Liver (tissue), 9 donors: ENCODE results near the gene LRGUK. TPM values are rescaled to one million over a fixed set of nuclear protein-coding genes. Genes with fewer than 3 reads are reported as not detected.
A peak's percentile ranks its signal among the peaks of the same experiment; 100 is the strongest.
"Not testable (repeated sequence)": the region's sequence is repeated elsewhere in the genome, so short reads cannot be mapped to it uniquely, and the experiment has no call there.

Experiments used
- DNase-seq: peaks from one replicate; pipeline ENCODE4 v3.0.0-alpha.2; 2017; ENCODE audit warnings: low spot score
- H3K27ac ChIP-seq, 2 donors: one replicate each; pipeline ENCODE4 v1.7.0; 2013; ENCODE audit warnings: inconsistent platforms in 2 of 2, low read length in 2 of 2, control low read depth in 1 of 2, low read depth in 1 of 2, mild to moderate bottlenecking in 1 of 2
- H3K27me3 ChIP-seq, 4 donors: one replicate each; pipeline versions ENCODE4 v1.6.1 to v1.7.0; 2013; ENCODE audit warnings: low read length in 3 of 4, inconsistent platforms in 1 of 4, mild to moderate bottlenecking in 1 of 4, moderate library complexity in 1 of 4; ENCODE audit not compliant: control insufficient read depth in 4 of 4, insufficient read depth in 4 of 4
- H3K36me3 ChIP-seq, 4 donors: one replicate each; pipeline versions ENCODE4 v1.6.1 to v1.7.0; 2013; ENCODE audit warnings: low read length in 3 of 4, mild to moderate bottlenecking in 3 of 4, low read depth in 1 of 4, moderate library complexity in 1 of 4; ENCODE audit not compliant: control insufficient read depth in 4 of 4, insufficient read depth in 3 of 4
- H3K4me1 ChIP-seq, 4 donors: one replicate each; pipeline versions ENCODE4 v1.6.1 to v1.7.0; 2013; ENCODE audit warnings: low read length in 3 of 4, mild to moderate bottlenecking in 3 of 4, moderate library complexity in 1 of 4; ENCODE audit not compliant: control insufficient read depth in 4 of 4, insufficient read depth in 4 of 4
- H3K4me3 ChIP-seq, 3 donors: one replicate each; pipeline versions ENCODE4 v1.6.1 to v1.7.0; 2013; ENCODE audit warnings: low read length in 3 of 3, control low read depth in 1 of 3, low read depth in 1 of 3, mild to moderate bottlenecking in 1 of 3
- H3K9ac ChIP-seq, 2 donors: one replicate each; pipeline ENCODE4 v1.7.0; 2013; ENCODE audit warnings: low read length in 2 of 2, mild to moderate bottlenecking in 2 of 2, moderate library complexity in 2 of 2, control low read depth in 1 of 2, low read depth in 1 of 2
- H3K9me3 ChIP-seq, 4 donors: one replicate each; pipeline versions ENCODE4 v1.6.1 to v1.7.0; 2013; ENCODE audit warnings: low read length in 3 of 4; ENCODE audit not compliant: control insufficient read depth in 4 of 4
- EGR1 ChIP-seq, 2 donors: IDR thresholded peaks; 2 replicates each; pipeline ENCODE4 v1.6.1; 2016 to 2018; ENCODE audit warnings: antibody characterized with exemption in 2 of 2, low read depth in 2 of 2
- FOXA1 ChIP-seq: IDR thresholded peaks from 2 replicates; pipeline ENCODE4 v1.6.1; 2016; ENCODE audit warnings: antibody characterized with exemption
- FOXA2 ChIP-seq: IDR thresholded peaks from 2 replicates; pipeline ENCODE4 v1.6.1; 2016; ENCODE audit warnings: antibody characterized with exemption
- GABPA ChIP-seq, 2 donors: IDR thresholded peaks in 1 of 2; conservative IDR thresholded peaks in 1 of 2; 2 replicates each; pipeline ENCODE4 v1.6.1; 2016; ENCODE audit warnings: antibody characterized with exemption in 2 of 2, mild to moderate bottlenecking in 1 of 2, moderate library complexity in 1 of 2
- HNF4A ChIP-seq, 2 donors: conservative IDR thresholded peaks; 2 replicates each; pipeline ENCODE4 v1.6.1; 2016; ENCODE audit warnings: antibody characterized with exemption in 2 of 2, mild to moderate bottlenecking in 2 of 2
- HNF4G ChIP-seq: IDR thresholded peaks from 2 replicates; pipeline ENCODE4 v1.6.1; 2016; ENCODE audit warnings: antibody characterized with exemption
- NR2F2 ChIP-seq: IDR thresholded peaks from 2 replicates; pipeline ENCODE4 v1.6.1; 2016; ENCODE audit warnings: antibody characterized with exemption
- RAD21 ChIP-seq, 2 donors: IDR thresholded peaks; 2 replicates each; pipeline ENCODE4 v1.6.1; 2016; ENCODE audit warnings: antibody characterized with exemption in 2 of 2, mild to moderate bottlenecking in 2 of 2
- RXRA ChIP-seq, 2 donors: IDR thresholded peaks; 2 replicates each; pipeline ENCODE4 v1.6.1; 2017 to 2018; ENCODE audit warnings: antibody characterized with exemption in 2 of 2, mild to moderate bottlenecking in 1 of 2
- WGBS: extraction: QIAGEN DNeasy Blood & Tissue Kit; methylation state at CpG from one replicate; pipeline ENCODE4 v1.1.7; 2013; 5-methylcytosine and 5-hydroxymethylcytosine counted together
- polyA plus RNA-seq, 2 donors: library from polyadenylated mRNA; stranded (reverse) in 1 of 2; unstranded in 1 of 2; fragments of 200-250 nt in 1 of 2; fragments of >200 nt in 1 of 2; fragmentation: Nextera tagmentation in 1 of 2; extraction: Ambion mirVana in 1 of 2; gene quantifications; one replicate each; pipeline versions ENCODE4 v1.2.1 to v1.2.3, GENCODE V29; 2013 to 2015
- total RNA-seq, 2 donors: library from RNA; depleted of rRNA; stranded (reverse); fragments of >200 nt; gene quantifications; one replicate each; pipeline ENCODE4 v1.2.3, GENCODE V29; 2014
- TF ChIP-seq, protein P1 (sequence below): fragments of 150-350 bp; IDR thresholded peaks from 2 replicates; pipeline ENCODE4 v1.5.1; 2017; ENCODE audit warnings: improper control_type of control experiment, low read depth, low read length; ENCODE audit not compliant: missing input control
- TF ChIP-seq, protein P2 (sequence below): IDR thresholded peaks from 2 replicates; pipeline ENCODE4 v1.6.1; 2016; ENCODE audit warnings: antibody characterized with exemption, mild to moderate bottlenecking
- TF ChIP-seq, protein P3 (sequence below): IDR thresholded peaks from 2 replicates; pipeline ENCODE4 v1.6.1; 2016; ENCODE audit warnings: antibody characterized with exemption
- donor health status: healthy.
- donor health status: healthy.
- donor health status: healthy.
- donor health status: healthy.
- donor health status: healthy.

LRGUK gene
- total and polyA plus RNA-seq, 4 donors: 0.03 to 0.50 (median 0.12) TPM

DNA sequence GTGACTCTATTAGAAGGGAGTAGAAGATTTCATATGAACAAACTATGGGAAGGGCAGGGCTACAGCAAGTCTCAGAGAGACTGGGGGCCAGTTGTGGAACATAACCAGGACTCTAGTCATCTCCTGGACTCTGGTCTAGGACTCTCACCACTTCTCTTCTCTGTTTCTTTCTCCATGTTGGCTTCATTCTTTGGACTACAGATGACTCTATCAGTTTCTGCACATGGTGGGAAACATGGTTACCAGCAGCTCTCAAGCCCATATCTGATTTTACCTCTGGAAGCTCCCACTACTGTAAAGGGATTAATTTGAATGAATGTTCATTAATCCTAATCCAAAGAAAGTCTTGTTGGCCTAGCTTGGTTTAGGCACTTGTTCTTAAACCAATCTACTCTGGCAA is 84.7 kb downstream of the LRGUK start:
- TF ChIP-seq, protein P1, sequence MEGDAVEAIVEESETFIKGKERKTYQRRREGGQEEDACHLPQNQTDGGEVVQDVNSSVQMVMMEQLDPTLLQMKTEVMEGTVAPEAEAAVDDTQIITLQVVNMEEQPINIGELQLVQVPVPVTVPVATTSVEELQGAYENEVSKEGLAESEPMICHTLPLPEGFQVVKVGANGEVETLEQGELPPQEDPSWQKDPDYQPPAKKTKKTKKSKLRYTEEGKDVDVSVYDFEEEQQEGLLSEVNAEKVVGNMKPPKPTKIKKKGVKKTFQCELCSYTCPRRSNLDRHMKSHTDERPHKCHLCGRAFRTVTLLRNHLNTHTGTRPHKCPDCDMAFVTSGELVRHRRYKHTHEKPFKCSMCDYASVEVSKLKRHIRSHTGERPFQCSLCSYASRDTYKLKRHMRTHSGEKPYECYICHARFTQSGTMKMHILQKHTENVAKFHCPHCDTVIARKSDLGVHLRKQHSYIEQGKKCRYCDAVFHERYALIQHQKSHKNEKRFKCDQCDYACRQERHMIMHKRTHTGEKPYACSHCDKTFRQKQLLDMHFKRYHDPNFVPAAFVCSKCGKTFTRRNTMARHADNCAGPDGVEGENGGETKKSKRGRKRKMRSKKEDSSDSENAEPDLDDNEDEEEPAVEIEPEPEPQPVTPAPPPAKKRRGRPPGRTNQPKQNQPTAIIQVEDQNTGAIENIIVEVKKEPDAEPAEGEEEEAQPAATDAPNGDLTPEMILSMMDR: no peak
- TF ChIP-seq FOXA2 (no peak), NR2F2 (no peak)
- TF ChIP-seq, protein P2, sequence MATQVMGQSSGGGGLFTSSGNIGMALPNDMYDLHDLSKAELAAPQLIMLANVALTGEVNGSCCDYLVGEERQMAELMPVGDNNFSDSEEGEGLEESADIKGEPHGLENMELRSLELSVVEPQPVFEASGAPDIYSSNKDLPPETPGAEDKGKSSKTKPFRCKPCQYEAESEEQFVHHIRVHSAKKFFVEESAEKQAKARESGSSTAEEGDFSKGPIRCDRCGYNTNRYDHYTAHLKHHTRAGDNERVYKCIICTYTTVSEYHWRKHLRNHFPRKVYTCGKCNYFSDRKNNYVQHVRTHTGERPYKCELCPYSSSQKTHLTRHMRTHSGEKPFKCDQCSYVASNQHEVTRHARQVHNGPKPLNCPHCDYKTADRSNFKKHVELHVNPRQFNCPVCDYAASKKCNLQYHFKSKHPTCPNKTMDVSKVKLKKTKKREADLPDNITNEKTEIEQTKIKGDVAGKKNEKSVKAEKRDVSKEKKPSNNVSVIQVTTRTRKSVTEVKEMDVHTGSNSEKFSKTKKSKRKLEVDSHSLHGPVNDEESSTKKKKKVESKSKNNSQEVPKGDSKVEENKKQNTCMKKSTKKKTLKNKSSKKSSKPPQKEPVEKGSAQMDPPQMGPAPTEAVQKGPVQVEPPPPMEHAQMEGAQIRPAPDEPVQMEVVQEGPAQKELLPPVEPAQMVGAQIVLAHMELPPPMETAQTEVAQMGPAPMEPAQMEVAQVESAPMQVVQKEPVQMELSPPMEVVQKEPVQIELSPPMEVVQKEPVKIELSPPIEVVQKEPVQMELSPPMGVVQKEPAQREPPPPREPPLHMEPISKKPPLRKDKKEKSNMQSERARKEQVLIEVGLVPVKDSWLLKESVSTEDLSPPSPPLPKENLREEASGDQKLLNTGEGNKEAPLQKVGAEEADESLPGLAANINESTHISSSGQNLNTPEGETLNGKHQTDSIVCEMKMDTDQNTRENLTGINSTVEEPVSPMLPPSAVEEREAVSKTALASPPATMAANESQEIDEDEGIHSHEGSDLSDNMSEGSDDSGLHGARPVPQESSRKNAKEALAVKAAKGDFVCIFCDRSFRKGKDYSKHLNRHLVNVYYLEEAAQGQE: no peak
- H3K9me3 ChIP-seq: no peaks in the 10 kb centered on the region
- no peak overlapping the region for H3K9ac ChIP-seq
- no peak overlapping the region for H3K4me3 ChIP-seq
- no peak for DNase-seq
- H3K4me1 ChIP-seq: peaks cover 0 to 6% (median 2%) of the 10 kb centered on the region in 4 donors
- no peak overlapping the region for H3K27ac ChIP-seq
- no peaks in the 10 kb centered on the region for H3K27me3 ChIP-seq
- H3K36me3 ChIP-seq: no peaks in the 10 kb centered on the region

DNA sequence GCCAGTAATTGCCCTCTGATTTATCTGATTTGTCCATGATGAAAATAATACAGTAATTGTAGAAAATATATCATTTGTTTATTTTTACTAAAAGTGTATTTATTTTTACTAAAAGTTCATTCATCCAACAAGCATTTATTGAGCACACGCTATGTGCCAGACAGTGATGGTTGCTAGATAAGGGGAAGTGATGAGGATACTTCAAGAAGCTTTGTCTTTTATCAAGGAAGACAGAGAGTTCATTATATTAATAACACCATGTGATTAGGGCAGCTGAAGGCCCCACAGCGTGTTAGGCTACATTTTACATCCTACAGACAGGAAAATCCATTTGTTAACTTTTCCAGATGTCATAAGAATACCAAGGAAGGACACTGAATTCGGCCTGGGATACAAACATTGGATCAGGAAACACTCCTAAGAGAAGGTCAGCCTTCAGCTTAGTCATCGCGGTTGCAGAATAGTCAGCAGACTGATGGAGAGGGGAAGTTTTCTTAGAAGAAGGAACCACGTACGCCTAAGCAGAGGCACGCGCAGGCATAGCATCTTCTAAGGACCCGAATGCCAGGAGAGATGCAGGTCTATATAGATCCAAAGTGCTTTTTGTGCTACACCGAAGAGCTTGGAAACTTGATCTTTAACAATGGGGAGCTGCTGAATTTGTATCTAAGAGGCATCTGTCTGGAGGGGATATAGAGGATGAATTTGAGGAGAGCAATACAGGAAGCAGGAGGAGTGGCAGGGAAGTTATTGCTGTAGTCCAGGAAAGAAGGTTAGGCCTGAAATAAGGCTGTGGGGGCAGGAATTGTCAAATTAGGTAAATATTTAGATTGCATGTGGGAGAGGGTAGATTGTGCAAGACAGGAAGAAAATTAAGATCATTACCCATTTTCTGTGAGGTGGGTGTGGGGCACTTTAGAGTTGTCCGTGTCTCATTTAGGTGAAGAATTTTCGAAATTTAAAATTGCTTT is 85.7 kb downstream of the LRGUK start:
- Histone ChIP-seq H3K36me3 (no peaks in the 10 kb centered on the region), H3K9ac (no peak overlapping the region), H3K9me3 (no peaks in the 10 kb centered on the region), H3K4me3 (no peak overlapping the region), H3K27me3 (no peaks in the 10 kb centered on the region), H3K4me1 (peaks cover 0 to 6% (median 2%) of the 10 kb centered on the region in 4 donors), H3K27ac (no peak overlapping the region)
- TF ChIP-seq RAD21 (IDR thresholded peaks at IDR 0.05) (no peak), HNF4G (no peak), HNF4A (conservative IDR thresholded peaks at IDR 0.05) (peak in 1 of 2 donors; percentile 19), FOXA1 (no peak), RXRA (IDR thresholded peaks at IDR 0.05) (peak in 1 of 2 donors; percentile 19), EGR1 (IDR thresholded peaks at IDR 0.05; ENCODE audit: low read depth in 2 of 2) (no peak)
- TF ChIP-seq, protein P3, sequence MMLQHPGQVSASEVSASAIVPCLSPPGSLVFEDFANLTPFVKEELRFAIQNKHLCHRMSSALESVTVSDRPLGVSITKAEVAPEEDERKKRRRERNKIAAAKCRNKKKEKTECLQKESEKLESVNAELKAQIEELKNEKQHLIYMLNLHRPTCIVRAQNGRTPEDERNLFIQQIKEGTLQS: no peak
- 80% methylated on average over 13 of the region's 13 CpGs for WGBS
- no peak for DNase-seq

DNA sequence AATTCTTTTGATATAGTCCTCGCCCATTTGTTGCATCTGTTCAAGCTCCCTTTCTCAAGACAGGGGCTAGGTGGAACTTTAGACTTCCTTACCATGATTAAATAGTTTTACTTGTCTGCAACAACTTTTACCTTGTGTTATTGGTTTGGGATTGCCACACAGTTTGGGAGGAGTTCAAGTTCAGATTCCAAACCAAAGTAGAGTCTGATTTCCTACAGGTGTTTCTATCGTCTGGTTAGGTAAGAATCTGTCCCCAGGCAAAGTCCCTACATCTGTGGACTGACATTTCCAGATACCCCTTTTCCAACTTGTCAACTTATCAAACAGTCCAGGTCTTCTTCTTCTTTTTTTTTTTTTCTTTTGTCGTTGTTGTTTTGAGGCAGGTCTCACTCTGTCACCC is 93.1 kb downstream of the LRGUK start:
- Histone ChIP-seq H3K9me3 (no peaks in the 10 kb centered on the region), H3K27me3 (no peaks in the 10 kb centered on the region), H3K9ac (no peak overlapping the region), H3K27ac (no peak overlapping the region), H3K4me3 (no peak overlapping the region), H3K4me1 (no peaks in the 10 kb centered on the region), H3K36me3 (no peaks in the 10 kb centered on the region)
- no peak for DNase-seq
- TF ChIP-seq FOXA1 (no peak), GABPA (IDR thresholded peaks at IDR 0.05 in 1 of 2, conservative IDR thresholded peaks at IDR 0.05 in 1 of 2) (no peak), HNF4A (conservative IDR thresholded peaks at IDR 0.05) (peak; percentile 33 to 48)
- TF ChIP-seq, protein P1: no peak
- WGBS: 65% methylated on average over 3 of the region's 3 CpGs

DNA sequence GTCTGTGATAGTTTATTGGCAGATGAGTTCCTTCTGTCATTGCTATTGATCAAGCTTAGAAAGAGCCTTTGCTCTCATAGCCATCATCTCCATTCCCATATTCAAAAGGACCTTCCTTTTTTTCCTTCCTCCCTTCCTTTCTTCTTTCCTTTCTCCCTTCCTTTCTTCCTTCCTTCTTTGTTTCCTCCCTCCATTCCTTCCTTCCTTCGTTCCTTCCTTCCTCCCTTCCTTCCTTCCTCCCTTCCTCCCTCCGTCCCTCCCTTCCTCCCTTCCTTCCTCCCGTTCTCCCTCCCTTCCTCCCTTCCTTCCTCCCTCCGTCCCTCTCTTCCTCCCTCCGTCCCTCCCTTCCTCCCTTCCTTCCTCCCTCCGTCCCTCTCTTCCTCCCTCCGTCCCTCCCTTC is 104.2 kb downstream of the LRGUK start:
- H3K9me3 ChIP-seq, H3K4me1 ChIP-seq, DNase-seq, H3K36me3 ChIP-seq, H3K27ac ChIP-seq, H3K9ac ChIP-seq, H3K4me3 ChIP-seq, H3K27me3 ChIP-seq: not testable (repeated sequence)
- WGBS: 80% methylated on average over 7 of the region's 7 CpGs
